Measurements from ENCODE around the gene FOXA3. TPM values are rescaled to one million over a fixed set of nuclear protein-coding genes. Genes with fewer than 3 reads are reported as not detected.

FOXA3 gene
- total and polyA plus RNA-seq, 3 experiments from 2014 or later = 0.59 to 0.62 TPM; not detected in 1

- H3K27ac ChIP-seq (ENCODE audit: low read depth, low read length) = no peak overlapping the region
- no peak for DNase-seq
- H3K27ac Mint-ChIP-seq = no peak overlapping the region
- H3K27me3 ChIP-seq (ENCODE audit: insufficient read depth, low read length, poor library complexity, severe bottlenecking) = no peaks in the 10 kb centered on the region
- H3K4me1 Mint-ChIP-seq = no peaks in the 10 kb centered on the region
- H3K4me3 ChIP-seq (ENCODE audit: low read length) = no peak overlapping the region
- H3K27me3 Mint-ChIP-seq = peaks cover 7 to 42% of the 10 kb centered on the region in 2 donors
- H3K4me3 Mint-ChIP-seq = no peak overlapping the region
- no peaks in the 10 kb centered on the region for H3K36me3 Mint-ChIP-seq
- POLR2A ChIA-PET = no interaction called here
- no peaks in the 10 kb centered on the region for H3K4me1 ChIP-seq (ENCODE audit: insufficient read depth, low read length)
- no peaks in the 10 kb centered on the region for H3K9me3 ChIP-seq (ENCODE audit: low read length)
- CTCF ChIA-PET = no interaction called here
- H3K9me3 Mint-ChIP-seq = peaks cover 0 to 2% (median 0%) of the 10 kb centered on the region in 5 donors
- H3K36me3 ChIP-seq (ENCODE audit: insufficient read depth, low read length) = no peaks in the 10 kb centered on the region
These were observed 44.8 kb downstream of the FOXA3 start for GRCh38 chr19:45908956-45909355.

GRCh38 chr19:45911291-45911690 is 47.2 kb downstream of the FOXA3 start:
- Mint-ChIP-seq H3K27me3 (peaks cover 8 to 51% of the 10 kb centered on the region in 2 donors), H3K27ac (no peak overlapping the region), H3K36me3 (peaks cover 0 to 3% (median 0%) of the 10 kb centered on the region in 3 donors), H3K9me3 (peaks cover 0 to 2% (median 0%) of the 10 kb centered on the region in 5 donors), H3K4me3 (no peak overlapping the region), H3K4me1 (no peaks in the 10 kb centered on the region)
- no peaks in the 10 kb centered on the region for H3K9me3 ChIP-seq (ENCODE audit: low read length)
- H3K27ac ChIP-seq (ENCODE audit: low read depth, low read length) = no peak overlapping the region
- H3K36me3 ChIP-seq (ENCODE audit: insufficient read depth, low read length) = no peaks in the 10 kb centered on the region
- CTCF ChIA-PET = no interaction called here
- POLR2A ChIA-PET = no interaction called here
- no peak for DNase-seq
- H3K4me1 ChIP-seq (ENCODE audit: insufficient read depth, low read length) = no peaks in the 10 kb centered on the region
- no peaks in the 10 kb centered on the region for H3K27me3 ChIP-seq (ENCODE audit: insufficient read depth, low read length, poor library complexity, severe bottlenecking)
- no peak overlapping the region for H3K4me3 ChIP-seq (ENCODE audit: low read length)

GRCh38 chr19:45913874-45914830 is 50.0 kb downstream of the FOXA3 start, which contains the start of gene NANOS2:
Gene NANOS2 (minus strand): TSS chr19:45914778. CDS start chr19:45914693, 85 bp downstream.
- Mint-ChIP-seq H3K9me3 (peaks cover 0 to 2% (median 0%) of the 10 kb centered on the region in 5 donors), H3K27ac (peak within 1 kb of the TSS in 1 of 8 donors; percentile 26), H3K27me3 (peaks cover 14 to 50% of the 10 kb centered on the region in 2 donors), H3K4me1 (no peaks in the 10 kb centered on the region), H3K36me3 (peaks cover 0 to 3% (median 0%) of the 10 kb centered on the region in 3 donors), H3K4me3 (peak within 1 kb of the TSS in 1 of 7 donors; percentile 63)
- Histone ChIP-seq H3K27ac (ENCODE audit: low read depth, low read length) (no peak within 1 kb of the TSS), H3K4me1 (ENCODE audit: insufficient read depth, low read length) (no peaks in the 10 kb centered on the region), H3K27me3 (ENCODE audit: insufficient read depth, low read length, poor library complexity, severe bottlenecking) (no peaks in the 10 kb centered on the region), H3K9me3 (ENCODE audit: low read length) (no peaks in the 10 kb centered on the region), H3K4me3 (ENCODE audit: low read length) (no peak within 1 kb of the TSS), H3K36me3 (ENCODE audit: insufficient read depth, low read length) (no peaks in the 10 kb centered on the region)
- ChIA-PET POLR2A (no interaction called here), CTCF (no interaction called here)
- no peak for DNase-seq

GRCh38 chr19:45917421-45918091 is 53.4 kb downstream of the FOXA3 start:
- Histone ChIP-seq H3K9me3 (ENCODE audit: low read length) (no peaks in the 10 kb centered on the region), H3K36me3 (ENCODE audit: insufficient read depth, low read length) (no peaks in the 10 kb centered on the region), H3K4me1 (ENCODE audit: insufficient read depth, low read length) (no peaks in the 10 kb centered on the region), H3K27me3 (ENCODE audit: insufficient read depth, low read length, poor library complexity, severe bottlenecking) (no peaks in the 10 kb centered on the region), H3K4me3 (ENCODE audit: low read length) (no peak overlapping the region), H3K27ac (ENCODE audit: low read depth, low read length) (no peak overlapping the region)
- no peak overlapping the region for H3K27ac Mint-ChIP-seq
- no peaks in the 10 kb centered on the region for H3K9me3 Mint-ChIP-seq
- H3K27me3 Mint-ChIP-seq = peaks cover 11 to 38% of the 10 kb centered on the region in 2 donors
- ChIA-PET CTCF (no interaction called here), POLR2A (no interaction called here)
- no peak for DNase-seq
- H3K4me3 Mint-ChIP-seq = no peak overlapping the region
- no peaks in the 10 kb centered on the region for H3K4me1 Mint-ChIP-seq
- H3K36me3 Mint-ChIP-seq = peaks cover 0 to 3% (median 0%) of the 10 kb centered on the region in 3 donors

GRCh38 chr19:45918721-45919120 is 54.6 kb downstream of the FOXA3 start:
- no peak overlapping the region for H3K4me3 Mint-ChIP-seq
- H3K36me3 ChIP-seq (ENCODE audit: insufficient read depth, low read length) = no peaks in the 10 kb centered on the region
- ChIA-PET POLR2A (no interaction called here), CTCF (no interaction called here)
- no peaks in the 10 kb centered on the region for H3K27me3 ChIP-seq (ENCODE audit: insufficient read depth, low read length, poor library complexity, severe bottlenecking)
- H3K4me3 ChIP-seq (ENCODE audit: low read length) = no peak overlapping the region
- DNase-seq = no peak
- no peak overlapping the region for H3K27ac Mint-ChIP-seq
- no peaks in the 10 kb centered on the region for H3K9me3 ChIP-seq (ENCODE audit: low read length)
- H3K4me1 ChIP-seq (ENCODE audit: insufficient read depth, low read length) = no peaks in the 10 kb centered on the region
- no peak overlapping the region for H3K27ac ChIP-seq (ENCODE audit: low read depth, low read length)
- H3K4me1 Mint-ChIP-seq = no peaks in the 10 kb centered on the region
- peaks cover 0 to 3% (median 0%) of the 10 kb centered on the region in 3 donors for H3K36me3 Mint-ChIP-seq
- H3K9me3 Mint-ChIP-seq = no peaks in the 10 kb centered on the region
- peaks cover 8 to 28% of the 10 kb centered on the region in 2 donors for H3K27me3 Mint-ChIP-seq

GRCh38 chr19:45919678-45920077 is 55.6 kb downstream of the FOXA3 start:
- Histone ChIP-seq H3K9me3 (ENCODE audit: low read length) (no peaks in the 10 kb centered on the region), H3K27me3 (ENCODE audit: insufficient read depth, low read length, poor library complexity, severe bottlenecking) (no peaks in the 10 kb centered on the region), H3K4me3 (ENCODE audit: low read length) (no peak overlapping the region), H3K27ac (ENCODE audit: low read depth, low read length) (no peak overlapping the region), H3K4me1 (ENCODE audit: insufficient read depth, low read length) (no peaks in the 10 kb centered on the region), H3K36me3 (ENCODE audit: insufficient read depth, low read length) (no peaks in the 10 kb centered on the region)
- H3K27me3 Mint-ChIP-seq = peaks cover 8 to 28% of the 10 kb centered on the region in 2 donors
- no peaks in the 10 kb centered on the region for H3K9me3 Mint-ChIP-seq
- peaks cover 0 to 3% (median 0%) of the 10 kb centered on the region in 3 donors for H3K36me3 Mint-ChIP-seq
- ChIA-PET CTCF (no interaction called here), POLR2A (interaction anchor here (0.7 kb wide), 1 partner anchor 56 kb away, joined by 3 read pairs; no protein-coding TSS in a partner anchor)
- H3K27ac Mint-ChIP-seq = no peak overlapping the region
- H3K4me3 Mint-ChIP-seq = no peak overlapping the region
- no peak for DNase-seq
- no peaks in the 10 kb centered on the region for H3K4me1 Mint-ChIP-seq

- Histone ChIP-seq H3K9me3 (ENCODE audit: low read length) (no peaks in the 10 kb centered on the region), H3K36me3 (ENCODE audit: insufficient read depth, low read length) (no peaks in the 10 kb centered on the region), H3K4me1 (ENCODE audit: insufficient read depth, low read length) (no peaks in the 10 kb centered on the region), H3K4me3 (ENCODE audit: low read length) (no peak overlapping the region), H3K27me3 (ENCODE audit: insufficient read depth, low read length, poor library complexity, severe bottlenecking) (no peaks in the 10 kb centered on the region), H3K27ac (ENCODE audit: low read depth, low read length) (no peak overlapping the region)
- Mint-ChIP-seq H3K4me3 (no peak overlapping the region), H3K9me3 (no peaks in the 10 kb centered on the region), H3K36me3 (no peaks in the 10 kb centered on the region), H3K4me1 (no peaks in the 10 kb centered on the region), H3K27me3 (peaks cover 8 to 24% of the 10 kb centered on the region in 2 donors), H3K27ac (no peak overlapping the region)
- no peak for DNase-seq
- ChIA-PET POLR2A (interaction anchor here (0.7 kb wide), 1 partner anchor 57 kb away, joined by 3 read pairs; no protein-coding TSS in a partner anchor), CTCF (no interaction called here)
These were observed 56.3 kb downstream of the FOXA3 start for GRCh38 chr19:45920458-45920857.

GRCh38 chr19:45922281-45922680 is 58.2 kb downstream of the FOXA3 start:
- no peaks in the 10 kb centered on the region for H3K36me3 Mint-ChIP-seq
- peaks cover under 1% of the 10 kb centered on the region for H3K4me1 ChIP-seq (ENCODE audit: insufficient read depth, low read length)
- ChIA-PET POLR2A (no interaction called here), CTCF (no interaction called here)
- peak overlapping the region in 1 of 7 donors; percentile 21 for H3K4me3 Mint-ChIP-seq
- H3K9me3 Mint-ChIP-seq = no peaks in the 10 kb centered on the region
- peaks cover 4 to 15% of the 10 kb centered on the region in 2 donors for H3K27me3 Mint-ChIP-seq
- H3K36me3 ChIP-seq (ENCODE audit: insufficient read depth, low read length) = no peaks in the 10 kb centered on the region
- H3K4me3 ChIP-seq (ENCODE audit: low read length) = no peak overlapping the region
- peaks cover 0 to 5% (median 3%) of the 10 kb centered on the region in 3 donors for H3K4me1 Mint-ChIP-seq
- H3K27me3 ChIP-seq (ENCODE audit: insufficient read depth, low read length, poor library complexity, severe bottlenecking) = no peaks in the 10 kb centered on the region
- H3K9me3 ChIP-seq (ENCODE audit: low read length) = no peaks in the 10 kb centered on the region
- DNase-seq = no peak
- no peak overlapping the region for H3K27ac ChIP-seq (ENCODE audit: low read depth, low read length)
- H3K27ac Mint-ChIP-seq = peak overlapping the region in 2 of 8 donors; percentile 25 to 87
